ENCODE results near the gene AMZ1. TPM values are rescaled to one million over a fixed set of nuclear protein-coding genes. Genes with fewer than 3 reads are reported as not detected.
"Not testable (repeated sequence)": the region's sequence is repeated elsewhere in the genome, so short reads cannot be mapped to it uniquely, and the experiment has no call there.

Gene AMZ1
- total RNA-seq, 2 experiments from 2014 or later, result 0.29 to 0.40 TPM

DNA sequence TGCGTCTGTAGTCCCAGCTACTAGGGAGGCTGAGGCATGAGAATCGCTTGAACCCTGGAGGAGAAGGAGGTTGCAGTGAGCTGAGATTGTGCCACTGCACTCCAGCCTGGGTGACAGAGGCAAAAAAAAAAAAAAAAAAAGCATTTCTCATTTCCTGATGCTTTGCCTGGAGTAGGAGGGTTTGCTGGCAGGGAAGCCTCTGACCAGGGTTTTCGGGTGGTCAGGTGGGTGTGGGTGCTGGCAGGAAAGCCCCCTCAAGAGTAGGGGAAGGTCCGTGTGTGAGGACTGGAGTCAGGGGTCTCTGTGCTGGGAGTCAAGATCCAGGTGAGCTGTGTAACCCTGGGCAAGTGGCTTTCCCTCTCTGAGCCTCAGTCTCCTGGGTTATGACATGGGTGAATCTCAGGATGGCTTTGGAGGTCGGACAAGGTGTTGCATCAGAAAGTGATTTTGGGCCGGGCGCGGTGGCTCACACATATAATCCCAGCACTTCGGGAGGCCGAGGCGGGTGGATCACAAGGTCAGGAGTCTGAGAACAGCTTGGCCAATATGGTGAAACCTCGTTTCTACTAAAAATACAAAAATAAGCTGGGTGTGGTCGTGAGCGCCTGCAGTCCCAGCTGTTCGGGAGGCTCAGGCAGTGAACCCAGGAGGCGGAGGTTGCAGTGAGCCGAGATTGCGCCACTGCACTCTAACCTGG, 3.2 kb downstream of the AMZ1 start:
- CTCF ChIA-PET, result interaction anchor here (0.7 to 10.4 kb wide), 4 partner anchors 10 to 49 kb away, joined by 4 to 70 read pairs (median 16); no protein-coding TSS in a partner anchor
- Mint-ChIP-seq H3K27ac (no peak overlapping the region), H3K36me3 (no peaks in the 10 kb centered on the region), H3K9me3 (ENCODE audit: low read depth) (no peaks in the 10 kb centered on the region), H3K27me3 (peaks cover 63% of the 10 kb centered on the region), H3K4me1 (peaks cover 34% of the 10 kb centered on the region), H3K4me3 (no peak overlapping the region)
- DNase-seq (no peak), ATAC-seq (no peak)

DNA sequence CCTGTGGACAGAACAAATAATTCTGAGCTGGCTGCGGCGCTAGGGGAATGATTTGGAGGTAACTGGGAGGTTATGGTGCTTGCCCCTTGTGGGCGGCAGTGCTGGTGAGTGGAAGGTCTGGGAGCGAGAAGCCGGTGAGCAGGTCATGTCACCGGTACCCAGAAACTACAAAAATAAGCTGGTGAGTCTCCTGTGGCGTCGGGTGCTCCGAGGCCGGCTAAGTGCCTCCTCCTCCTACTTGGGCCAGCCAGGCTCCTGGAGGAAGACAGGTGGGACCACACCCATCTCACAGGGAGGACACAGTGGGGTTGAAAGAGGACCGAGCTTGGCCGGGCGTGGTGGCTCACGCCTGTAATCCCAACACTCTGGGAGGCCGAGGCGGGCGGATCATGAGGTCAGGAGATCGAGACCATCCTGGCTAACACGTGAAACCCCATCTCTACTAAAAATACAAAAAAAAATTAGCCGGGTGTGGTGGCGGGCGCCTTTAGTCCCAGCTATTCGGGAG, 4.0 kb downstream of the AMZ1 start:
- CTCF ChIA-PET, result interaction anchor here (5.4 to 10.4 kb wide), 2 partner anchors 18 to 21 kb away, joined by 25 to 70 read pairs; no protein-coding TSS in a partner anchor

DNA sequence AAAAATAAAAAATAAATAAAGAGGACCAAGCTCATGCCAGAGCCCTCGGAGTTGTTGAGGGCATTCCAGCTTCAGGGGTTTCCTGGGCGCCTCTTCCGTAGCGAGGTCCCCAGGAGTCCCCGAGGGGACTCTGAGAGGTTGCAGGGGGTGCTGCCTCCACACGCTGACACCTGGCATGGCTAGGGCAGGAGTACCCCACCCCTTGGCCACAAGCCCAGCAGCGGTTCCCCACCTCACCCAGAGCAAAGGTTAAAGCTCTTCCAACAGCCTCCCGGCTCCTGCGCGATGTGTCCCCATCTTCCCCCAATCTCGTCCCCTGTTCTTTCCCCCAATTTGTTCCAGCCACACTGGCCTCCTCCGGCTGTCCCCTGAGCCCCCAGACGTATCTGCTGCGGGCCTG, 4.5 kb downstream of the AMZ1 start:
- Mint-ChIP-seq H3K4me1 (peaks cover 42% of the 10 kb centered on the region), H3K9me3 (ENCODE audit: low read depth) (no peaks in the 10 kb centered on the region), H3K4me3 (no peak overlapping the region), H3K27me3 (peaks cover 59% of the 10 kb centered on the region), H3K36me3 (no peaks in the 10 kb centered on the region), H3K27ac (no peak overlapping the region)
- DNase-seq (no peak), ATAC-seq (no peak)
- CTCF ChIA-PET, result interaction anchor here (1.6 to 10.4 kb wide), 3 partner anchors 18 to 27 kb away, joined by 4 to 70 read pairs (median 25); no protein-coding TSS in a partner anchor

More for the DNA sequence above, 4.0 kb downstream of the AMZ1 start:
- not testable (repeated sequence) for H3K9me3 Mint-ChIP-seq (ENCODE audit: low read depth); ATAC-seq; H3K4me3 Mint-ChIP-seq; DNase-seq; H3K36me3 Mint-ChIP-seq; H3K27ac Mint-ChIP-seq
- peaks cover 39% of the 10 kb centered on the region for H3K4me1 Mint-ChIP-seq
- peaks cover 62% of the 10 kb centered on the region for H3K27me3 Mint-ChIP-seq

DNA sequence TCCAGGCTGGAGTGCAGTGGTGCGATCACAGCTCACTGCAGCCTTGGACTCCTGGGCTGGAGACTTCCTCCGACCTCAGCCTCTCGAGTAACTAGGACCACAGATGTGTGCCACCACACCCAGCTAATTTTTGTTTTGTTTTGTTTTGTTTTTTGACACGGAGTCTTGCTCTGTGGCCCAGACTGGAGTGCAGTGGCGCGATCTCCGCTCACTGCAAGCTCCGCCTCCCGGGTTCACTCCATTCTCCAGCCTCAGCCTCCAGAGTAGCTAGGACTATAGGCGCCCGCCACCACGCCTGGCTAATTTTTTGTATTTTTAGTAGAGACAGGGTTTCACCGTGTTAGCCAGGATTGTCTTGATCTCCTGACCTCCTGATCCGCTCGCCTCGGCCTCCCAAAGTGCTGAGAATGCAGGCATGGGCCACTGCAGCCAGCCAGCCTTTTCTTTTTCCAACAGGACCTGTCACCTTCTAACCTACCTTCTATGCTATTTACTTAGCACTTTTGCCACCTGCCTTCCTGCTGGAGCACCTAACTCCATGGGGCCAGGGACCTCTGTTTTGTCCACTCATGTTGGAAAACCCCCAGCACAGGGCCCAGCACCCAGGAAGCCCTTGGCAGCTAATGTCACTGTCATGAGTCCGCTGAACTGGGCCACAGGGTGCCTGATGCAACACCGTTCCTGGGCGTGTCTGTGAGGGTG, 5.6 kb downstream of the AMZ1 start:
- not testable (repeated sequence) for ATAC-seq; H3K4me3 Mint-ChIP-seq; H3K27ac Mint-ChIP-seq; H3K9me3 Mint-ChIP-seq (ENCODE audit: low read depth); DNase-seq; H3K36me3 Mint-ChIP-seq
- peaks cover 58% of the 10 kb centered on the region for H3K27me3 Mint-ChIP-seq
- H3K4me1 Mint-ChIP-seq, result peaks cover 48% of the 10 kb centered on the region
- CTCF ChIA-PET, result interaction anchor here (1.6 to 10.4 kb wide), 3 partner anchors 16 to 26 kb away, joined by 4 to 70 read pairs (median 25); no protein-coding TSS in a partner anchor

DNA sequence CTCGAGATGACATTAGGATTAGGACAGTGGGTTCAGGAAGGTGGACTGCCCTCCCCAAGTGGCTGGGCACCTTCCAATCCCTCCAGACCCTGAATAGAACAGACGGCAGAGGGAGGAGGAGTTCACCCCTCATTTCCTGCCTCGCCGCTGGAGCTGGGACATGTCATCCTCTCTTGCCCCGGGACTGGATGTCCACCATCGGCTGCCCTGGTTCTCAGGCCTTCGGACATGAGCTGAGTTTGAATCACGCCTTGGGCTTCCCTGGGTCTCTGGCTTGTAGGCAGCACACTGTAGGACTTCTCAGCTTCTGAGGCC, 6.1 kb downstream of the AMZ1 start:
- CTCF ChIA-PET, result interaction anchor here (1.6 to 10.4 kb wide), 3 partner anchors 16 to 25 kb away, joined by 4 to 70 read pairs (median 25); no protein-coding TSS in a partner anchor
- DNase-seq; H3K36me3 Mint-ChIP-seq; H3K9me3 Mint-ChIP-seq (ENCODE audit: low read depth); H3K27ac Mint-ChIP-seq; ATAC-seq; H3K4me3 Mint-ChIP-seq: not testable (repeated sequence)
- H3K4me1 Mint-ChIP-seq, result peaks cover 48% of the 10 kb centered on the region
- H3K27me3 Mint-ChIP-seq, result peaks cover 54% of the 10 kb centered on the region

DNA sequence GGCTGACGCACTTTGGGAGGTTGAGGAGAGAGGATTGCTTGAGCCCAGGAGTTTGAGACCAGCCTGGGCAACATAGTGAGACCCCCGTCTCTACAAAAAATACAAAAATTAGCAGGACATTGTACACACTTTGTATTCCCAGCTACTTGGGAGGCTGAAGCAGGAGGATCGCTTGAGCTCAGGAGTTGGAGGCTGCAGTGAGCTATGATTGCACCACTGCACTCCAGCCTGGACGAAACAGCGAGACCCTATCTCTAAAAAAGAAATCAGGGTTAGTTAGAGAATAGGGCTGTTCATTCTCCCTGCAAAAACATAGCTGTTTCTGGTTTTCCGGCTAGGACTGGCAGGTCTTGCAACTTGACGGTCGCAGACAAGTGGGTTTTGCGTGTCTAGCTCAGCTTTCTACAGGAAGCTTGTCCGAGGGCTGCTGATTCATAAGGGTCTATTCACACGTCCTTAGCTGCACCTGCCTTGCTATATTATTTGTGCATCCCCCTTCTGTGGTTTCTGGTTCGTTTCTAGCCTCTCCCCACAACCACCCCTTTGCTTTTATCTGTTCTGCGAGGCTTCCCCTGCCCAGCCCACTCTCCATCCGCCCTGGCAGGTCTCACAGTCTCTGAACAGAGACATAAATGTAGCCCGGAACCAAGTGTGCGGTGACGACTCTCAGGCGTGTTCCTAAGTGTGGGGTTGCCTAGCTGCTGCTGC, 10.7 kb downstream of the AMZ1 start:
- no peaks in the 10 kb centered on the region for H3K9me3 Mint-ChIP-seq (ENCODE audit: low read depth)
- CTCF ChIA-PET, result interaction anchor here (0.6 to 4.0 kb wide), 14 partner anchors 9 to 343 kb away, joined by 3 to 107 read pairs (median 6); no protein-coding TSS in a partner anchor
- H3K4me3 Mint-ChIP-seq, result peak overlapping the region; percentile 47
- H3K27ac Mint-ChIP-seq, result peak overlapping the region; percentile 82
- peaks cover 36% of the 10 kb centered on the region for H3K4me1 Mint-ChIP-seq
- peak; percentile 90 for ATAC-seq
- H3K36me3 Mint-ChIP-seq, result no peaks in the 10 kb centered on the region
- DNase-seq, result peak; percentile 96
- H3K27me3 Mint-ChIP-seq, result peaks cover 39% of the 10 kb centered on the region

DNA sequence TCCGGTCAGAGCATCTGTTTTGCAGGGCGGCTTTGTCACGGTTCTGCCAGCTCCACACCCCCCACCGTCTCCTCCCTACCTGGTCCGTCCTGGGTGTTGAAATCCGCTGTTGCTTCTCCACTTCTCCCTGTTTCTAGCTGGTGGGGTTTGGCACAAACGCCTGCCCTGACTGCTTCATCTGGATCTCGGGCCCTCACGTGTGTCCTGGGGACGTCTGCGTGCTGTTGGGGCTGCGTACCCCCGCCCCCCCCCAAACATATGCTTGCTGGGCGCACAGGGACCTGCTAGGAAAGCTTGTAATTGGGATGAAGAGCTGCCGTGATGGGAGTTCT, 11.3 kb downstream of the AMZ1 start:
- ATAC-seq (no peak), DNase-seq (no peak)
- Mint-ChIP-seq H3K27me3 (peaks cover 40% of the 10 kb centered on the region), H3K4me1 (peaks cover 36% of the 10 kb centered on the region), H3K27ac (peak overlapping the region; percentile 82), H3K4me3 (peak overlapping the region; percentile 47), H3K36me3 (no peaks in the 10 kb centered on the region), H3K9me3 (ENCODE audit: low read depth) (no peaks in the 10 kb centered on the region)
- CTCF ChIA-PET, result interaction anchor here (0.6 to 4.0 kb wide), 13 partner anchors 10 to 278 kb away, joined by 3 to 107 read pairs (median 7); partner anchors contain the start of gene TTYH3

DNA sequence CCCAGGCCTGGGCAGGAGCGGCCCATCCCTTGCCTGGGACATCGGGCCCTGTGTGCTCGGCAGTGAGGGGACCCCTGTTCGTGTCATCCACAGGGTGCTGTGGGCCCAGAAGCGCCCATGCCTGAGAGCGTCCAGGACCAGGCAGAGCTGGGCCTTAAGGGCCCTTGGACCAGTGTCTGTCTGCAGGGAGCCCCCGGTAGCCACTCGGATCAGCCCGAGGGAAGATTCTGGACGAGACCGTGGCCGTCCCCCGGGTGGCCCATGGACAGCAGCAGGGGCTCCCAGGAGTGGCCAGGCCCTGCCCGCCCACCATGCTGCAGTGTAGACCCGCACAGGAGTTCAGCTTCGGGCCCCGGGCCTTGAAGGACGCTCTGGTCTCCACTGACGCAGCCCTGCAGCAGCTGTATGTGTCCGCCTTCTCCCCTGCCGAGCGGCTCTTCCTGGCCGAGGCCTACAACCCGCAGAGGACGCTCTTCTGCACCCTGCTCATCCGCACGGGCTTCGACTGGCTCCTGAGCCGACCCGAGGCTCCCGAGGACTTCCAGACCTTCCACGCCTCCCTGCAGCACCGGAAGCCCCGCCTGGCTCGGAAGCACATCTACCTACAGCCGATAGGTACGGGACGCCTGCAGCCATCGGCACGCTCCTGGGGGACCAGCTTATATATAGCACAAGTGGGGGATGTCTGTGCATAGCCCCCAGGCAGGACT, 12.3 kb downstream of the AMZ1 start:
- H3K36me3 Mint-ChIP-seq, result no peaks in the 10 kb centered on the region
- H3K27ac Mint-ChIP-seq, result peak overlapping the region; percentile 82
- peaks cover 36% of the 10 kb centered on the region for H3K4me1 Mint-ChIP-seq
- DNase-seq, result no peak
- H3K9me3 Mint-ChIP-seq (ENCODE audit: low read depth), result no peaks in the 10 kb centered on the region
- H3K27me3 Mint-ChIP-seq, result peaks cover 43% of the 10 kb centered on the region
- CTCF ChIA-PET, result interaction anchor here (0.5 to 4.0 kb wide), 7 partner anchors 10 to 230 kb away, joined by 3 to 107 read pairs (median 12); partner anchors contain the start of gene TTYH3
- ATAC-seq, result no peak
- H3K4me3 Mint-ChIP-seq, result no peak overlapping the region

DNA sequence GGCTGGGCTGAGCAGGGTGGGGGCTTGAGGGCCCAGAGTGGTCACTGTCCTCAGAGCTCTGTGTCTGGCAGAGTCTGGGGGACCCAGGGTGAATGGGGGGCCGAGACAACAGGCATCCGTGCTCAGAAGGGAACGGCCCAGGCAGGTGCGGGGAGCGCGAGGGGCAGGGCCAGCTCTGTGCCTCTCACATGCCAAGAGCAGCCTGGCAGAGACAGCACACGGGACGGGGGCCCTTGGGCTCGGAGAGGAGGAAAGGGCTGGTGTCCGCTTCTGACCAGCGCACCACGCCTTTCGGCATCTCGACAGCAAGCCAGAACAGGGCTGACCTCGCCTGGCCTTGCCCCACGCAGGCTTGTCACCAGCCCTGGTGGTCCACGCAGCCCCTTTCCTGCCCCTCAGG, 13.4 kb downstream of the AMZ1 start:
- Mint-ChIP-seq H3K9me3 (ENCODE audit: low read depth) (no peaks in the 10 kb centered on the region), H3K27me3 (peaks cover 50% of the 10 kb centered on the region), H3K4me3 (no peak overlapping the region), H3K36me3 (no peaks in the 10 kb centered on the region), H3K4me1 (peaks cover 33% of the 10 kb centered on the region), H3K27ac (no peak overlapping the region)
- CTCF ChIA-PET, result interaction anchor here (1.5 to 1.9 kb wide), 3 partner anchors 9 to 232 kb away, joined by 5 to 12 read pairs (median 6); no protein-coding TSS in a partner anchor
- no peak for ATAC-seq
- DNase-seq, result no peak

DNA sequence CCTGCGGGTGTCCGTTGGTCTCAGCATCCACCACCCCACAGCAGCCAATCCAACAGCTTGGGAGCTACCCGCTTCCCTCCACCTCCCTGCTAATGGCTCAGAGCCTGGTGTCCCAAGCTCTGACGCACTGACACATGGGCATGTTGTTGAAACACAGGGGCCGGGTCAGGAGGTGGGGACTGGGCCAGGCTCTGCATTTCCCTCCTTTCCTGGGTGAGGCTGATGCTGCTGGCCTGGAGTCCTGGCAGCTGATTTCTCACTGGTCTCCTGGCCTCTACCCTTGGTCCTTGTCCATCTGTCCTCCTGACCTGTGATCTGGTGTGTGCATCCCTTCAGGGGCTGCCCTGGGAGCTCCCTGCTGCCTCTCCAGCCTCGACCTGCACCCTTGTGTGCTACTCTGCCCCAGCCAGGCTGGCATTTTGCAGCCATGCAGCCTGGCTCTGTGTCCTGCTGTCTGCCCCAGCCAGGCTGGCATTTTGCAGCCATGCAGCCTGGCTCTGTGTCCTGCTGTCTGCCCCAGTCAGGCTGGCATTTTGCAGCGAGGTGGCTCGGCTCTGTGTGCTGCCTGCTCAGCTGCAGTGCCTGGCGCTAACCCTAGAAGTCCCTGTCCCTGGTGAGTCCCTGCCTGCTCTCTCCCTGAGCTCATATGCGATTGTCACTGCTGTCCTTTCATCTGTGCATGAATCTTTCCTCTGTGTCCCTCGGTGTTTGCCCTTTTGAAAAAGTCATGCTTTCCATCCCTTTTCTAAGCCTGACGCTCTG, 14.0 kb downstream of the AMZ1 start:
- no peaks in the 10 kb centered on the region for H3K9me3 Mint-ChIP-seq (ENCODE audit: low read depth)
- ATAC-seq (no peak), DNase-seq (no peak)
- H3K27me3 Mint-ChIP-seq, result peaks cover 48% of the 10 kb centered on the region
- H3K27ac Mint-ChIP-seq, result peak overlapping the region; percentile 31
- no peak overlapping the region for H3K4me3 Mint-ChIP-seq
- H3K4me1 Mint-ChIP-seq, result peaks cover 29% of the 10 kb centered on the region
- no peaks in the 10 kb centered on the region for H3K36me3 Mint-ChIP-seq
- CTCF ChIA-PET, result interaction anchor here (0.9 to 1.9 kb wide), 3 partner anchors 9 to 31 kb away, joined by 3 to 12 read pairs (median 6); no protein-coding TSS in a partner anchor

DNA sequence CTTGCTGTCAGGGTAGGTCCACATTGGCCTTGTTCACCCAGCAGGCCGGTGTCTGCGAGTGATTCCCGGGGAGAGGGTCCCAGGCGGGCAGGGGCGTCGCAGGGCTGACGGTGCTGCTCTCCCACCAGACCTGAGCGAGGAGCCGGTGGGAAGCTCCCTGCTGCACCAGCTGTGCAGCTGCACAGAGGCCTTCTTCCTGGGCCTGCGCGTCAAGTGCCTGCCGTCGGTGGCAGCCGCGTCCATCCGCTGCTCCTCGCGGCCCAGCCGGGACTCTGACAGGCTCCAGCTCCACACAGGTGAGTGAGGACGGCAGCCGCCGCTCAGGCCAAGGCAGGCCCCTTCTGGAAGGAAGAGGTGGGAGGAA, 14.6 kb downstream of the AMZ1 start:
- ATAC-seq (no peak), DNase-seq (no peak)
- CTCF ChIA-PET, result interaction anchor here (0.9 to 1.9 kb wide), 3 partner anchors 8 to 32 kb away, joined by 3 to 12 read pairs (median 6); no protein-coding TSS in a partner anchor
- Mint-ChIP-seq H3K36me3 (no peaks in the 10 kb centered on the region), H3K9me3 (ENCODE audit: low read depth) (no peaks in the 10 kb centered on the region), H3K4me1 (peaks cover 25% of the 10 kb centered on the region), H3K27me3 (peaks cover 48% of the 10 kb centered on the region), H3K4me3 (no peak overlapping the region), H3K27ac (peak overlapping the region; percentile 31)

Measured in activated CD8-positive, alpha-beta memory T cell treated with anti-CD3 and anti-CD28 coated beads, Interleukin-2, amount 10 ng/mL, durations not matched to agents 7 days and 5 days (primary cell).